ENCODE measurements around the gene COL24A1. TPM values are rescaled to one million over a fixed set of nuclear protein-coding genes. Genes with fewer than 3 reads are reported as not detected.

COL24A1 gene
- total and polyA plus RNA-seq, 2 of the 13 experiments (the other 11 are each of a cell fraction or from before 2014, with no cell fraction given): 0.04 to 0.13 TPM

DNA sequence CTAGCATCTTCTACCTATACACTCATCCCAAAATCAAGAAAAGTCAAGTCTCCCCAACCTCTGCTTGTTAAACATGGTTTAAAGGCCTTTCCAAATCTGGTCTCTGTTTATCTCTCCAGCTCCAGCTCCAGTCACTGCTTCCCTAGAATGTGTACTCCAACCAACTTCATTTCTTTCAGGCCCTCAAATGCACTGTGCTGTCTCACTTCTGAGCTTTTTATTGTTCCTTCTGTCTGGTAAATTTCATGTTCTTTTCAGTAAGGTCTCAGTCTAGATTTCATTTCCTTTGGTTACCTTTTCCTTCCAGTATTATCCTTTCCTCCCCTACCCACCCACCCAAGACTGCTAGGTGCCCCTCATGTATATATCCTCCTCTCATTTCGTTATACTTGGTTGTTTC, 3.7 kb downstream of the COL24A1 start:
- no peak for FAIRE-seq
- intact Hi-C loops (cut with micrococcal nuclease; ENCODE audit: unreplicated experiment): no loop called here
- H3K9me3 ChIP-seq (ENCODE audit: low read length): no peaks in the 10 kb centered on the region
- BruUV-seq (replicated peaks): no TSS peak
- H4K20me1 ChIP-seq (ENCODE audit: insufficient read depth, low read length): no peaks in the 10 kb centered on the region
- H2AFZ ChIP-seq (ENCODE audit: low read length): no peak overlapping the region
- H3K36me3 ChIP-seq (replicated peaks in 1 of 2; ENCODE audit: control insufficient read depth in 1 of 2, insufficient read depth in 2 of 2, low read length in 2 of 2): no peaks in the 10 kb centered on the region
- TF ChIP-seq CCDC6 (CRISPR knock-in tag; IDR thresholded peaks at IDR 0.05) (no peak), ZFP41 (CRISPR knock-in tag; IDR thresholded peaks at IDR 0.05; ENCODE audit: borderline replicate concordance) (no peak), ZNF281 (CRISPR knock-in tag; IDR thresholded peaks at IDR 0.05; ENCODE audit: borderline replicate concordance) (no peak), HES4 (CRISPR knock-in tag; IDR thresholded peaks at IDR 0.05; ENCODE audit: borderline replicate concordance) (no peak), ZMYM3 (CRISPR knock-in tag; IDR thresholded peaks at IDR 0.05) (no peak)
- no peak overlapping the region for H3K9ac ChIP-seq (ENCODE audit: insufficient read depth, low read depth, low read length)
- no peak for ATAC-seq
- 0% methylated on average over 1 of the region's 1 CpG for WGBS (ENCODE audit: low lambda C conversion rate)
- ChIA-PET CTCF (ENCODE audit: low intra/inter-chr PET ratio, low total read pairs) (no interaction called here), POLR2A (no interaction called here)
- no peaks in the 10 kb centered on the region for H3K4me1 ChIP-seq (ENCODE audit: insufficient read depth, low read length)
- no peak overlapping the region for H3K4me3 ChIP-seq (replicated peaks in 1 of 3; ENCODE audit: insufficient read depth in 1 of 3, low read depth in 2 of 3, low read length in 3 of 3)
- H3K79me2 ChIP-seq (ENCODE audit: insufficient read depth, low read length): no peaks in the 10 kb centered on the region
- DNase-seq (ENCODE audit: low spot score): no peak
- H3K27me3 ChIP-seq (ENCODE audit: control insufficient read depth in 1 of 2, insufficient read depth in 2 of 2, low read length in 2 of 2): peaks cover 0 to 24% of the 10 kb centered on the region in 2 experiments; a peak in 2 of 5 replicates
- H3K4me2 ChIP-seq (ENCODE audit: low read depth, low read length): no peak overlapping the region
- in situ Hi-C loops (cut with HindIII; ENCODE audit: extremely low pct_ligation_motif_present, low pct_unique_long_range_greater_than_20kb): no loop called here
- H3K27ac ChIP-seq (ENCODE audit: extremely low read length, insufficient read depth, low read length): no peak overlapping the region

DNA sequence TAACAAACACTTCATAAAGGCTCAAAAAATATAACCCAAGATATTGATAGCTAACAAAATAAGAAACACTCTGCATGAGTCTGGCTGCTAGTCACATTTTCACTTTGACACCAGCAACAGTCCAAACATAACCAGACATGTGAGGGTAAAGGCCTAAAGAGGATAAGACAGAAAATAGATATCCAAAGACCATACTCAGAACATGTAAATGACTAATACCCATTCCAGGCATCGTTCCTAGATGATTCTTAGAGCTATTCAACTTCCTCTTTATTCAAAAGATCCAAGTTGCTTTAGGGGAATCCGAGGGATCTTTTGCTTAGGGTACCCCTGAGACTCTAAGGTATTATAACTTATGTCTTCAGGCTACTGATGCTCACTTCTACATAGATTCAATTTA, 5.1 kb downstream of the COL24A1 start:
- 0% methylated on average over 2 of the region's 2 CpGs for WGBS (ENCODE audit: low lambda C conversion rate)
- Histone ChIP-seq H3K4me1 (ENCODE audit: insufficient read depth, low read length) (no peaks in the 10 kb centered on the region), H3K27ac (ENCODE audit: extremely low read length, insufficient read depth, low read length) (no peak overlapping the region), H3K9me3 (ENCODE audit: low read length) (no peaks in the 10 kb centered on the region), H3K36me3 (replicated peaks in 1 of 2; ENCODE audit: control insufficient read depth in 1 of 2, insufficient read depth in 2 of 2, low read length in 2 of 2) (no peaks in the 10 kb centered on the region), H3K27me3 (ENCODE audit: control insufficient read depth in 1 of 2, insufficient read depth in 2 of 2, low read length in 2 of 2) (peaks cover 0 to 22% of the 10 kb centered on the region in 2 experiments; a peak in 2 of 5 replicates), H2AFZ (ENCODE audit: low read length) (no peak overlapping the region), H3K4me2 (ENCODE audit: low read depth, low read length) (no peak overlapping the region), H3K9ac (ENCODE audit: insufficient read depth, low read depth, low read length) (no peak overlapping the region), H3K4me3 (replicated peaks in 1 of 3; ENCODE audit: insufficient read depth in 1 of 3, low read depth in 2 of 3, low read length in 3 of 3) (no peak overlapping the region), H4K20me1 (ENCODE audit: insufficient read depth, low read length) (no peaks in the 10 kb centered on the region), H3K79me2 (ENCODE audit: insufficient read depth, low read length) (no peaks in the 10 kb centered on the region)
- intact Hi-C loops (cut with micrococcal nuclease; ENCODE audit: unreplicated experiment): no loop called here
- ATAC-seq (no peak), DNase-seq (ENCODE audit: low spot score) (no peak), FAIRE-seq (no peak)
- no TSS peak for BruUV-seq (replicated peaks)
- in situ Hi-C loops (cut with HindIII; ENCODE audit: extremely low pct_ligation_motif_present, low pct_unique_long_range_greater_than_20kb): no loop called here
- ChIA-PET CTCF (ENCODE audit: low intra/inter-chr PET ratio, low total read pairs) (no interaction called here), POLR2A (no interaction called here)
- TF ChIP-seq KAT8 (CRISPR knock-in tag; IDR thresholded peaks at IDR 0.05): no peak
- TF ChIP-seq JUN (CRISPR knock-in tag; IDR thresholded peaks at IDR 0.05): no peak
- no peak for TF ChIP-seq ZNF558 (CRISPR knock-in tag; IDR thresholded peaks at IDR 0.05; ENCODE audit: borderline replicate concordance)
- TF ChIP-seq ZBTB21 (CRISPR knock-in tag; IDR thresholded peaks at IDR 0.05): no peak
- TF ChIP-seq, protein P1, sequence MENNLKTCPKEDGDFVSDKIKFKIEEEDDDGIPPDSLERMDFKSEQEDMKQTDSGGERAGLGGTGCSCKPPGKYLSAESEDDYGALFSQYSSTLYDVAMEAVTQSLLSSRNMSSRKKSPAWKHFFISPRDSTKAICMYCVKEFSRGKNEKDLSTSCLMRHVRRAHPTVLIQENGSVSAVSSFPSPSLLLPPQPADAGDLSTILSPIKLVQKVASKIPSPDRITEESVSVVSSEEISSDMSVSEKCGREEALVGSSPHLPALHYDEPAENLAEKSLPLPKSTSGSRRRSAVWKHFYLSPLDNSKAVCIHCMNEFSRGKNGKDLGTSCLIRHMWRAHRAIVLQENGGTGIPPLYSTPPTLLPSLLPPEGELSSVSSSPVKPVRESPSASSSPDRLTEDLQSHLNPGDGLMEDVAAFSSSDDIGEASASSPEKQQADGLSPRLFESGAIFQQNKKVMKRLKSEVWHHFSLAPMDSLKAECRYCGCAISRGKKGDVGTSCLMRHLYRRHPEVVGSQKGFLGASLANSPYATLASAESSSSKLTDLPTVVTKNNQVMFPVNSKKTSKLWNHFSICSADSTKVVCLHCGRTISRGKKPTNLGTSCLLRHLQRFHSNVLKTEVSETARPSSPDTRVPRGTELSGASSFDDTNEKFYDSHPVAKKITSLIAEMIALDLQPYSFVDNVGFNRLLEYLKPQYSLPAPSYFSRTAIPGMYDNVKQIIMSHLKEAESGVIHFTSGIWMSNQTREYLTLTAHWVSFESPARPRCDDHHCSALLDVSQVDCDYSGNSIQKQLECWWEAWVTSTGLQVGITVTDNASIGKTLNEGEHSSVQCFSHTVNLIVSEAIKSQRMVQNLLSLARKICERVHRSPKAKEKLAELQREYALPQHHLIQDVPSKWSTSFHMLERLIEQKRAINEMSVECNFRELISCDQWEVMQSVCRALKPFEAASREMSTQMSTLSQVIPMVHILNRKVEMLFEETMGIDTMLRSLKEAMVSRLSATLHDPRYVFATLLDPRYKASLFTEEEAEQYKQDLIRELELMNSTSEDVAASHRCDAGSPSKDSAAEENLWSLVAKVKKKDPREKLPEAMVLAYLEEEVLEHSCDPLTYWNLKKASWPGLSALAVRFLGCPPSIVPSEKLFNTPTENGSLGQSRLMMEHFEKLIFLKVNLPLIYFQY (CRISPR knock-in tag; IDR thresholded peaks at IDR 0.05; ENCODE audit: borderline replicate concordance): no peak
- no peak for TF ChIP-seq ZNF556 (CRISPR knock-in tag; IDR thresholded peaks at IDR 0.05; ENCODE audit: borderline replicate concordance)
- TF ChIP-seq ETV6 (CRISPR knock-in tag; conservative IDR thresholded peaks at IDR 0.05): no peak
- no peak for TF ChIP-seq ATF1 (CRISPR knock-in tag; IDR thresholded peaks at IDR 0.05)
